Upper lobe of right lung (tissue), 1 donor: ENCODE data around the gene PRELP. TPM values are rescaled to one million over a fixed set of nuclear protein-coding genes. Genes with fewer than 3 reads are reported as not detected.

Experiments
- ATAC-seq: fragments of 200-7000 bp; cut with Tn5 transposase; one replicate; pipeline ENCODE4 v1.9.1; 2020; ENCODE audit warnings: mild to moderate bottlenecking, moderate library complexity
- DNase-seq: peaks from one replicate; pipeline ENCODE4 v3.0.0-alpha.2; 2020
- H3K27ac ChIP-seq: fragments of 200-600 bp; one replicate; pipeline ENCODE4 v1.8.0; 2022
- H3K27me3 ChIP-seq: fragments of 200-600 bp; one replicate; pipeline ENCODE4 v1.8.0; 2022; ENCODE audit warnings: mild to moderate bottlenecking
- H3K36me3 ChIP-seq: fragments of 200-600 bp; one replicate; pipeline ENCODE4 v1.8.0; 2022
- H3K4me1 ChIP-seq: fragments of 200-600 bp; one replicate; pipeline ENCODE4 v1.8.0; 2022
- H3K4me3 ChIP-seq: fragments of 200-600 bp; one replicate; pipeline ENCODE4 v1.8.0; 2022; ENCODE audit warnings: mild to moderate bottlenecking
- H3K9me3 ChIP-seq: fragments of 200-600 bp; one replicate; pipeline ENCODE4 v1.8.0; 2022
- intact Hi-C: fragments of 100-400 bp; cut with DNase I; formaldehyde crosslinking; loops from one replicate; pipeline ENCODE4 v1.11.0; 2022
- total RNA-seq: library from RNA; stranded (reverse); fragmentation: NEBNext Ultra II Directional; extraction: Animal tissue kit (Norgen Biotek cat#: 25700); gene quantifications from one replicate; pipeline ENCODE4 v1.2.1, GENCODE V29; 2021
- TF ChIP-seq, protein P1 (sequence below): fragments of 200-600 bp; IDR thresholded peaks from one replicate; pipeline ENCODE4 v1.8.0; 2022; ENCODE audit warnings: antibody characterized with exemption
- donor health status: DM: no; HTN: yes; CAD: no; lungs with severe emphysema.

Gene PRELP
- total RNA-seq, 1 donor from 2014 or later = 91.8 TPM

DNA sequence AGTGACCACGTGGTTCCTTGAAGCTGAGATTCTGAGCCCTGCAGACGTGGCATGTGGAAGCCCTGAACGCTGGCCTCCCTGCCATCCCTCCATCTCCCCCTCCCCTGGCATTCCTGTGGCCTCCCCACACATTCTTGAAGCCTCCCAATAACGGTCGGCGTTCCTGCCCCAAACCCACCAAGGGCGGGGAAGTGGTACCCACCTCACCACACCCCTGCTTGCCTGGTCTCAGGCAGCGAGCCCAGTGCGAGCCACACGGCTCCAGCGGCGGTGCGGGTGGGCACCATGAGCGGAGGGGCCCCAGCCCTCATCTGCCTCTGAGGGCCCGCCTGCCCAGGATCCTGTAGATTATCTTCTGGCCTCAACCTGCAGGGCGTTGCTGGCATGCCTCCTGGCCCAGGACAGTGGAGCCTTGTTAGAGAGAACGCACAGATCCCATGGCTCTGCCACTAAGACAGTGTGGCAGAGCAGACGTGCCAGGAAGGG, 20.6 kb upstream of the PRELP start:
- intact Hi-C loops = no loop called here
- H3K9me3 ChIP-seq = no peaks in the 10 kb centered on the region
- peaks cover 6% of the 10 kb centered on the region for H3K4me1 ChIP-seq
- H3K27me3 ChIP-seq = peaks cover 11% of the 10 kb centered on the region
- ATAC-seq (no peak), DNase-seq (no peak)
- no peak overlapping the region for H3K27ac ChIP-seq
- TF ChIP-seq, protein P1, sequence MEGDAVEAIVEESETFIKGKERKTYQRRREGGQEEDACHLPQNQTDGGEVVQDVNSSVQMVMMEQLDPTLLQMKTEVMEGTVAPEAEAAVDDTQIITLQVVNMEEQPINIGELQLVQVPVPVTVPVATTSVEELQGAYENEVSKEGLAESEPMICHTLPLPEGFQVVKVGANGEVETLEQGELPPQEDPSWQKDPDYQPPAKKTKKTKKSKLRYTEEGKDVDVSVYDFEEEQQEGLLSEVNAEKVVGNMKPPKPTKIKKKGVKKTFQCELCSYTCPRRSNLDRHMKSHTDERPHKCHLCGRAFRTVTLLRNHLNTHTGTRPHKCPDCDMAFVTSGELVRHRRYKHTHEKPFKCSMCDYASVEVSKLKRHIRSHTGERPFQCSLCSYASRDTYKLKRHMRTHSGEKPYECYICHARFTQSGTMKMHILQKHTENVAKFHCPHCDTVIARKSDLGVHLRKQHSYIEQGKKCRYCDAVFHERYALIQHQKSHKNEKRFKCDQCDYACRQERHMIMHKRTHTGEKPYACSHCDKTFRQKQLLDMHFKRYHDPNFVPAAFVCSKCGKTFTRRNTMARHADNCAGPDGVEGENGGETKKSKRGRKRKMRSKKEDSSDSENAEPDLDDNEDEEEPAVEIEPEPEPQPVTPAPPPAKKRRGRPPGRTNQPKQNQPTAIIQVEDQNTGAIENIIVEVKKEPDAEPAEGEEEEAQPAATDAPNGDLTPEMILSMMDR = no peak
- no peaks in the 10 kb centered on the region for H3K36me3 ChIP-seq
- H3K4me3 ChIP-seq = no peak overlapping the region

DNA sequence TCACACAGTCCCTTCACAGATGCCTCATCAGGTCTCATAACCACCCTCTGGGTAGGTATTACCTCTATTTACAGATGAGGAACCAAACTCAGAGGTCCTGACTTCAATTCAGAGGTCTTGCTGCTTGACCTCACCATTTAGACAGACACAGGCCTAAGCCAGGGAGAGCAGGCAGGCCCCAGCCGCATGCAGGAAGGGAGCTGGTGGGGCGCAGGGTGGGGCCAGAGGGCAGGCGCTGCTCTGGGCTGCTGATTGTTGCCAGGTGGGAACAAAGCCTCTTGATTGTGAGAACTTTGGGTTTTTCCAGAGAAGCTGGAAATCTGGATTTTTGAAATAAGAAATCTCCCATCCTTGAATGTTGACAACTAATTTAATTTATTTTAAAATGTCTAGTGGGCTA, 19.9 kb upstream of the PRELP start:
- ATAC-seq = no peak
- Histone ChIP-seq H3K4me3 (no peak overlapping the region), H3K27me3 (peaks cover 11% of the 10 kb centered on the region), H3K9me3 (no peaks in the 10 kb centered on the region), H3K4me1 (no peaks in the 10 kb centered on the region), H3K36me3 (no peaks in the 10 kb centered on the region), H3K27ac (no peak overlapping the region)
- DNase-seq = no peak
- intact Hi-C loops = no loop called here
- TF ChIP-seq, protein P1 = no peak

DNA sequence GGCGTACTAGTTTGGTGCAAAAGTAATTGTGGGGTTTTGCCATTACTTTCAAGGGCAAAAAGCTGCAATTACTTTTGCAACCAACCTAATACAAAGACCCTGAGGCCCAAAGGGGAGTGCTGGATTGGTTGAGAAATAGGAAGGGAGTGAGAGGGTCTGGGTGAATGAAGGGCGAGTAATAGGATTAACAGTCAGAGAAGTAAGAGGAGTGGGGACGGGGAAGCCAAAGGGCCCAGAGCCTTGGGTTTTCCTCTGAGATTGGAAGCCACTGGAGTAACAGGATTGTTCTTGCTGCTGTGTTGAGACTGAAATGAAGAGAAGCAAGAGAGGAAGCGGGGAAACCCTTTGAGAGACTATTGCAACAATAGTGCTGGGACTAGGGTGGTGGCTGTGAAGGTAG, 19.0 kb upstream of the PRELP start:
- Histone ChIP-seq H3K36me3 (no peaks in the 10 kb centered on the region), H3K27ac (no peak overlapping the region), H3K4me3 (no peak overlapping the region), H3K4me1 (no peaks in the 10 kb centered on the region), H3K9me3 (no peaks in the 10 kb centered on the region), H3K27me3 (peaks cover 11% of the 10 kb centered on the region)
- ATAC-seq (no peak), DNase-seq (no peak)
- TF ChIP-seq, protein P1 = no peak
- intact Hi-C loops = no loop called here

DNA sequence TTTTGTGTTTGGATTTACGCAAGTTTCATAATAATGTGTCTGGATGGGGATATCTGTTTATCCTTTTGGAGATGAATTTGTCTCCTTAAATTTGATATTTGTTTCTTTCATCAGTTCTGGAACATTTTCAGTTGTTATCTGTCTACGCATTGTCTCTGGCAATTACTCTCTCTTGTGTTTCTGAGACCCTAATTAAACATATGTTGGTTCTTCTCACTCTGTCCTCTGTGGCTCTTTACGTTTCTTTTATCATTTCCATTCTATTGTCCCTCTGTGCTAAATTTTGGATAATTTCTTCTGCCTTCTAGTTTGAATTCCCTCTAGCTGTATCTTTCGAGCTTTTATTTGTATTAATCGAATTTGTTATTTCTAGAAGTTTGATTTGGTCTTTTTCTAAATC, 17.5 kb upstream of the PRELP start:
- Histone ChIP-seq H3K27ac (no peak overlapping the region), H3K4me3 (no peak overlapping the region), H3K27me3 (peaks cover 11% of the 10 kb centered on the region), H3K4me1 (peaks cover under 1% of the 10 kb centered on the region), H3K9me3 (no peaks in the 10 kb centered on the region), H3K36me3 (no peaks in the 10 kb centered on the region)
- no peak for DNase-seq
- intact Hi-C loops = no loop called here
- TF ChIP-seq, protein P1 = no peak
- no peak for ATAC-seq

DNA sequence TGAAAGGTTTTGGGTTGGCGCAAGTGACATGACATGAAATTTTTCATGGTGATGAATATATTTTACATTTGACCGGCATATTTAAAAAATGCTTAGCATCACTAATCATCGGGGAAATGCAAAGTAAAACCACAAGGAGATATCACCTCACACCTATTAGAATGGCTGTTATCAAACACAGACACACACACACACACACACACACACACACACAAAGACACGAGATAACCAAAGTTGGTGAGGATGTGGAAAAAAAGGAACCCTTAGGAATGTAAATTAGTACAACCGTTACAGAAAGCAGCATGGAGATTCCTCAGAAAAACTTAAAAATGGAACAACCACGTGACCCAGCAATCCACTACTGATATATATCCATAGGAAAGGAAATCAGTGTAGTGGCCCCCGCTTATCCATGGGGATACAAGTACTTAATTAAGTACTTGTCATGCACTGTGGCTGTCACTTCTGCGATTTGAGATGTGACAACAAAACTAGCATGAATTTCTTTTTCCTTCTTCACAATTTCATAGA, 15.9 kb upstream of the PRELP start:
- TF ChIP-seq, protein P1 = no peak
- intact Hi-C loops = no loop called here
- H3K4me3 ChIP-seq = no peak overlapping the region
- H3K27ac ChIP-seq = no peak overlapping the region
- no peaks in the 10 kb centered on the region for H3K36me3 ChIP-seq
- DNase-seq (no peak), ATAC-seq (no peak)
- peaks cover 6% of the 10 kb centered on the region for H3K4me1 ChIP-seq
- peaks cover 11% of the 10 kb centered on the region for H3K27me3 ChIP-seq
- no peaks in the 10 kb centered on the region for H3K9me3 ChIP-seq

DNA sequence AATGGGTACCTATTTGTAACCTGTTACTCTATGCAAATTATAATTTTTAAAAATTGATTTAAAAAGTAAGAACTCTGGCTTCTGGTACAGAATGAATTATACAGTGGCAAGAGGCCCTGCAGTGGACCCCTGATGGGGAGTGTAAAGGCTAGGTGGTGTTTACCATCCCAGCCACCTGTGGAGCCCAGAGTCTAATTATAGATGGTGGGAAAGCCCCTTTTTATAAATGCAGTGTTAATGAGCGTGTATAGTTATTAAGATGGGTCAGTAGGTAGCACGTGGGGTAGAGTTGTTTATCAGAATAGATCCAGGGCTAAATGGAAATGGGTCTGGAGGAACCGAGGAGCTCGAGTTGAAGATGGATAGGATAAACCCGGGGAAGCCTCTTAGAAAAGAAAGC, 13.9 kb upstream of the PRELP start:
- Histone ChIP-seq H3K4me3 (no peak overlapping the region), H3K36me3 (no peaks in the 10 kb centered on the region), H3K27ac (no peak overlapping the region), H3K9me3 (no peaks in the 10 kb centered on the region), H3K4me1 (peaks cover 20% of the 10 kb centered on the region), H3K27me3 (peaks cover 6% of the 10 kb centered on the region)
- TF ChIP-seq, protein P1 = no peak
- ATAC-seq = no peak
- DNase-seq = no peak
- intact Hi-C loops = no loop called here
